Muscle of leg (tissue), 11 donors: ENCODE data around the gene MVD. TPM values are rescaled to one million over a fixed set of nuclear protein-coding genes. Genes with fewer than 3 reads are reported as not detected.
A peak's percentile ranks its signal among the peaks of the same experiment; 100 is the strongest.
"Not testable (repeated sequence)": the region's sequence is repeated elsewhere in the genome, so short reads cannot be mapped to it uniquely, and the experiment has no call there.

Experiments
- DNase-seq: peaks from one replicate; pipeline ENCODE4 v3.0.0; 2013
- H3K27ac ChIP-seq: one replicate; pipeline ENCODE4 v1.5.1; 2013; ENCODE audit warnings: mild to moderate bottlenecking, low read length, control low read depth
- H3K27me3 ChIP-seq: one replicate; pipeline ENCODE4 v1.6.1; 2013; ENCODE audit warnings: low read length; ENCODE audit not compliant: control insufficient read depth, insufficient read depth
- H3K36me3 ChIP-seq: one replicate; pipeline ENCODE4 v1.6.1; 2013; ENCODE audit warnings: low read length; ENCODE audit not compliant: control insufficient read depth, insufficient read depth
- H3K4me1 ChIP-seq: one replicate; pipeline ENCODE4 v1.6.1; 2013; ENCODE audit warnings: low read length; ENCODE audit not compliant: control insufficient read depth, insufficient read depth
- H3K4me3 ChIP-seq: one replicate; pipeline ENCODE4 v1.5.1; 2013; ENCODE audit warnings: low read length, control low read depth
- H3K9me3 ChIP-seq: replicated peaks from 2 replicates; pipeline ENCODE4 v1.6.1; 2013; ENCODE audit warnings: low read depth, low read length; ENCODE audit not compliant: control insufficient read depth
- WGBS: methylation state at CpG from one replicate; pipeline ENCODE4 v1.1.5; 2013; ENCODE audit warnings: missing lambda C conversion rate; ENCODE audit not compliant: insufficient coverage; 5-methylcytosine and 5-hydroxymethylcytosine counted together
- polyA plus RNA-seq, 8 donors: library from polyadenylated mRNA; unstranded; fragments of 120-200 nt; gene quantifications; one replicate each; pipeline versions ENCODE4 v1.2.1 to v1.2.3, GENCODE V29; 2013; ENCODE audit warnings: inconsistent platforms in 1 of 8, low replicate concordance in 1 of 8; ENCODE audit not compliant: insufficient read length in 8 of 8, insufficient read depth in 1 of 8
- total RNA-seq: library from RNA; stranded (reverse); fragments of 120-200 nt; gene quantifications from one replicate; pipeline ENCODE4 v1.2.4, GENCODE V29; 2013

MVD gene
- total and polyA plus RNA-seq, 9 donors: 26.9 to 45.2 (median 34.3) TPM

GRCh38 chr16:88669980-88670379 lies 7.1 kb upstream of the MVD start:
- DNase-seq: peak; percentile 59
- H3K4me3 ChIP-seq: no peak overlapping the region
- H3K9me3 ChIP-seq: no peaks in the 10 kb centered on the region
- H3K27ac ChIP-seq: no peak overlapping the region
- H3K36me3 ChIP-seq: peaks cover 11% of the 10 kb centered on the region
- WGBS: no CpG with 5 or more reads among the region's 10 CpGs
- no peaks in the 10 kb centered on the region for H3K27me3 ChIP-seq
- H3K4me1 ChIP-seq: peaks cover 35% of the 10 kb centered on the region

- H3K27ac ChIP-seq, DNase-seq, H3K4me3 ChIP-seq, H3K9me3 ChIP-seq, H3K27me3 ChIP-seq: not testable (repeated sequence)
- H3K4me1 ChIP-seq: peaks cover 36% of the 10 kb centered on the region
- peaks cover 11% of the 10 kb centered on the region for H3K36me3 ChIP-seq
- WGBS: no CpG with 5 or more reads among the region's 8 CpGs
Observed at GRCh38 chr16:88669493-88669892, 6.6 kb upstream of the MVD start.

- Histone ChIP-seq H3K36me3 (peaks cover 11% of the 10 kb centered on the region), H3K27ac (no peak overlapping the region), H3K4me1 (peaks cover 26% of the 10 kb centered on the region), H3K27me3 (no peaks in the 10 kb centered on the region), H3K9me3 (no peaks in the 10 kb centered on the region), H3K4me3 (no peak overlapping the region)
- WGBS: 20% methylated on average over 2 of the region's 5 CpGs
- no peak for DNase-seq
Observed at GRCh38 chr16:88667461-88667860, 4.6 kb upstream of the MVD start.

- Histone ChIP-seq H3K27ac (peak overlapping the region; percentile 62), H3K9me3 (no peaks in the 10 kb centered on the region), H3K4me1 (peaks cover 31% of the 10 kb centered on the region), H3K36me3 (peaks cover 8% of the 10 kb centered on the region), H3K4me3 (no peak overlapping the region), H3K27me3 (no peaks in the 10 kb centered on the region)
- no CpG with 5 or more reads among the region's 3 CpGs for WGBS
- no peak for DNase-seq
Observed at GRCh38 chr16:88665570-88665969, 2.7 kb upstream of the MVD start.

GRCh38 chr16:88665148-88665547 lies 2.3 kb upstream of the MVD start:
- peak; percentile 64 for DNase-seq
- Histone ChIP-seq H3K36me3 (peaks cover 8% of the 10 kb centered on the region), H3K4me3 (no peak overlapping the region), H3K27me3 (no peaks in the 10 kb centered on the region), H3K4me1 (peaks cover 31% of the 10 kb centered on the region), H3K9me3 (no peaks in the 10 kb centered on the region), H3K27ac (peak overlapping the region; percentile 62)
- WGBS: 89% methylated on average over 2 of the region's 4 CpGs

- peak overlapping the region; percentile 71 for H3K27ac ChIP-seq
- H3K36me3 ChIP-seq: peaks cover 15% of the 10 kb centered on the region
- no peak for DNase-seq
- WGBS: 1% methylated on average over 47 of the region's 49 CpGs
- H3K27me3 ChIP-seq: no peaks in the 10 kb centered on the region
- peaks cover 27% of the 10 kb centered on the region for H3K4me1 ChIP-seq
- H3K4me3 ChIP-seq: peak overlapping the region; percentile 77
- H3K9me3 ChIP-seq: no peaks in the 10 kb centered on the region
Observed at GRCh38 chr16:88662222-88662842, 559 bp downstream of the MVD start.

- no peaks in the 10 kb centered on the region for H3K27me3 ChIP-seq
- no peak overlapping the region for H3K4me3 ChIP-seq
- no peaks in the 10 kb centered on the region for H3K9me3 ChIP-seq
- DNase-seq: no peak
- H3K36me3 ChIP-seq: peaks cover 22% of the 10 kb centered on the region
- no peak overlapping the region for H3K27ac ChIP-seq
- 77% methylated on average over 3 of the region's 10 CpGs for WGBS
- peaks cover 26% of the 10 kb centered on the region for H3K4me1 ChIP-seq
Observed at GRCh38 chr16:88661468-88661867, 1.4 kb downstream of the MVD start.

- H3K36me3 ChIP-seq: peaks cover 44% of the 10 kb centered on the region
- H3K4me3 ChIP-seq: no peak overlapping the region
- no peaks in the 10 kb centered on the region for H3K9me3 ChIP-seq
- peaks cover 14% of the 10 kb centered on the region for H3K4me1 ChIP-seq
- 88% methylated on average over 22 of the region's 25 CpGs for WGBS
- H3K27ac ChIP-seq: no peak overlapping the region
- no peak for DNase-seq
- H3K27me3 ChIP-seq: no peaks in the 10 kb centered on the region
Observed at GRCh38 chr16:88659160-88659559, 3.7 kb downstream of the MVD start.

- H3K27ac ChIP-seq: no peak overlapping the region
- H3K4me1 ChIP-seq: peaks cover 10% of the 10 kb centered on the region
- no peak for DNase-seq
- H3K36me3 ChIP-seq: peaks cover 48% of the 10 kb centered on the region
- H3K27me3 ChIP-seq: no peaks in the 10 kb centered on the region
- no peaks in the 10 kb centered on the region for H3K9me3 ChIP-seq
- no peak overlapping the region for H3K4me3 ChIP-seq
- WGBS: 67% methylated on average over 10 of the region's 15 CpGs
Observed at GRCh38 chr16:88658714-88659113, 4.2 kb downstream of the MVD start.

GRCh38 chr16:88657371-88657770 lies 5.5 kb downstream of the MVD start:
- DNase-seq: no peak
- WGBS: 88% methylated on average over 19 of the region's 19 CpGs
- Histone ChIP-seq H3K4me1 (peaks cover 8% of the 10 kb centered on the region), H3K36me3 (peaks cover 61% of the 10 kb centered on the region), H3K9me3 (no peaks in the 10 kb centered on the region), H3K4me3 (no peak overlapping the region), H3K27me3 (no peaks in the 10 kb centered on the region), H3K27ac (no peak overlapping the region)
